Adrenal gland (tissue), 12 donors: ENCODE results near the gene PRKG1. TPM values are rescaled to one million over a fixed set of nuclear protein-coding genes. Genes with fewer than 3 reads are reported as not detected.

Experiments used
- DNase-seq, 7 donors: peaks; one replicate each; pipeline ENCODE4 v3.0.0-alpha.2; 2019 to 2020
- H3K27ac ChIP-seq, 5 donors: fragments of 200-600 bp; sonication (generic) in 4 of 5; 1 replicate in 3 of 5; 2 replicates in 2 of 5; pipeline versions ENCODE4 v1.5.1 to v1.8.0; 2016 to 2020; ENCODE audit warnings: mild to moderate bottlenecking in 1 of 5
- H3K27me3 ChIP-seq: fragments of 200-600 bp; 2 replicates; pipeline ENCODE4 v1.8.0; 2021
- H3K36me3 ChIP-seq, 2 donors: fragments of 200-600 bp; replicated peaks in 1 of 2; 1 replicate in 1 of 2; 2 replicates in 1 of 2; pipeline versions ENCODE4 v1.5.1 to v1.8.0; 2018 to 2022
- H3K4me1 ChIP-seq, 2 donors: fragments of 200-600 bp; replicated peaks in 1 of 2; 1 replicate in 1 of 2; 2 replicates in 1 of 2; pipeline versions ENCODE4 v1.5.1 to v1.8.0; 2018 to 2021
- H3K4me3 ChIP-seq, 4 donors: fragments of 200-600 bp; sonication (generic) in 3 of 4; one replicate each; pipeline ENCODE4 v1.5.1; 2016 to 2018
- H3K9me3 ChIP-seq, 3 donors: fragments of 200-600 bp; sonication (generic) in 1 of 3; replicated peaks in 1 of 3; 1 replicate in 2 of 3; 2 replicates in 1 of 3; pipeline versions ENCODE4 v1.5.1 to v1.8.0; 2016 to 2021
- CTCF ChIP-seq, 6 experiments: fragments of 450-650 bp in 4 of 6; fragments of 200-600 bp in 2 of 6; sonication (generic) in 1 of 6; IDR thresholded peaks; 1 replicate in 5 of 6; 2 replicates in 1 of 6; pipeline versions ENCODE4 v1.5.1 to v1.8.0; 2016 to 2021; ENCODE audit warnings: antibody characterized with exemption in 6 of 6, mild to moderate bottlenecking in 2 of 6, moderate library complexity in 1 of 6
- POLR2A ChIP-seq, 2 donors: fragments of 450-650 bp; IDR thresholded peaks; one replicate each; pipeline ENCODE4 v1.6.1; 2017; ENCODE audit warnings: antibody characterized with exemption in 2 of 2, mild to moderate bottlenecking in 2 of 2, moderate library complexity in 1 of 2
- WGBS, 4 donors: extraction: QIAGEN DNeasy Blood & Tissue Kit in 2 of 4; methylation state at CpG; one replicate each; pipeline versions ENCODE4 v1.1.5 to v1.1.7; 2013 to 2017; 5-methylcytosine and 5-hydroxymethylcytosine counted together
- intact Hi-C, 2 donors: fragments of 100-400 bp; cut with DNase I; formaldehyde crosslinking; loops; one replicate each; pipeline versions ENCODE4 v1.14.1 to v1.15.0; 2022 to 2023
- polyA plus RNA-seq, 3 donors: library from polyadenylated mRNA; stranded (reverse); fragments of 200-250 nt in 2 of 3; fragments of 350-450 nt in 1 of 3; fragmentation: Illumina TruSeq in 1 of 3; extraction: RNeasy Lipid Tissue Mini Kit (QIAGEN cat#74804) in 1 of 3; gene quantifications; one replicate each; pipeline ENCODE4 v1.2.3, GENCODE V29; 2013 to 2014
- total RNA-seq, 9 donors: library from RNA; depleted of rRNA in 4 of 9; stranded (reverse); fragments of >200 nt in 4 of 9; fragments of 120-200 nt in 1 of 9; fragmentation: NEBNext Ultra II Directional in 1 of 9; extraction: Animal tissue kit (Norgen Biotek cat#: 25700) in 1 of 9; gene quantifications; one replicate each; pipeline versions ENCODE4 v1.1.0 to v1.2.4, GENCODE V29; 2013 to 2023
- donor health status: healthy with polysubstance abuse.
- donor health status: Bipolar disorder and iron deficiency.
- donor health status: DM: yes; HTN: yes; CAD: no.
- donor health status: DM: no; HTN: no; CAD: no.
- donor health status: DM: no; HTN: no; CAD: no.
- donor health status: DM: yes; HTN: yes; CAD: no.

Gene PRKG1
- total and polyA plus RNA-seq, 12 donors = 6.9 to 104 (median 29.7) TPM

GRCh38 chr10:52318822-52319464, 1244.7 kb downstream of the PRKG1 start:
- Histone ChIP-seq H3K27ac (no peak overlapping the region), H3K4me3 (no peak overlapping the region), H3K27me3 (no peaks in the 10 kb centered on the region), H3K9me3 (no peaks in the 10 kb centered on the region), H3K4me1 (peaks cover 0 to 9% of the 10 kb centered on the region in 2 donors), H3K36me3 (no peaks in the 10 kb centered on the region)
- 70 to 75% (median 72%) methylated on average over 7 of the region's 7 CpGs for WGBS, 4 donors
- intact Hi-C loops = no loop called here
- DNase-seq = no peak
- TF ChIP-seq POLR2A (IDR thresholded peaks at IDR 0.05) = no peak
- TF ChIP-seq CTCF (IDR thresholded peaks at IDR 0.05) = no peak

- H3K9me3 ChIP-seq = no peaks in the 10 kb centered on the region
- no peak for DNase-seq
- no peaks in the 10 kb centered on the region for H3K36me3 ChIP-seq
- no peak overlapping the region for H3K27ac ChIP-seq
- H3K4me1 ChIP-seq = no peaks in the 10 kb centered on the region
- H3K27me3 ChIP-seq = no peaks in the 10 kb centered on the region
- TF ChIP-seq POLR2A (IDR thresholded peaks at IDR 0.05) = no peak
- no peak for TF ChIP-seq CTCF (IDR thresholded peaks at IDR 0.05)
- no peak overlapping the region for H3K4me3 ChIP-seq
- WGBS, 4 donors = 65 to 93% (median 86%) methylated on average over 2 of the region's 2 CpGs
- intact Hi-C loops = no loop called here
Observed at GRCh38 chr10:52319926-52320325, 1245.6 kb downstream of the PRKG1 start.

- H3K27me3 ChIP-seq = no peaks in the 10 kb centered on the region
- DNase-seq = no peak
- H3K4me3 ChIP-seq = no peak overlapping the region
- intact Hi-C loops = no loop called here
- no peak overlapping the region for H3K27ac ChIP-seq
- H3K36me3 ChIP-seq = no peaks in the 10 kb centered on the region
- TF ChIP-seq CTCF (IDR thresholded peaks at IDR 0.05) = no peak
- TF ChIP-seq POLR2A (IDR thresholded peaks at IDR 0.05) = no peak
- H3K9me3 ChIP-seq = no peaks in the 10 kb centered on the region
- no peaks in the 10 kb centered on the region for H3K4me1 ChIP-seq
- 82 to 96% (median 85%) methylated on average over 1 of the region's 1 CpG for WGBS, 4 donors
Observed at GRCh38 chr10:52322323-52322722, 1248.0 kb downstream of the PRKG1 start.

GRCh38 chr10:52322936-52323335, 1248.6 kb downstream of the PRKG1 start:
- Histone ChIP-seq H3K4me1 (no peaks in the 10 kb centered on the region), H3K36me3 (no peaks in the 10 kb centered on the region), H3K4me3 (no peak overlapping the region), H3K27ac (no peak overlapping the region), H3K27me3 (no peaks in the 10 kb centered on the region), H3K9me3 (no peaks in the 10 kb centered on the region)
- intact Hi-C loops = no loop called here
- no peak for TF ChIP-seq POLR2A (IDR thresholded peaks at IDR 0.05)
- no peak for TF ChIP-seq CTCF (IDR thresholded peaks at IDR 0.05)
- no peak for DNase-seq
- WGBS, 4 donors = 58 to 93% (median 83%) methylated on average over 1 of the region's 1 CpG
